T-helper 2 cell treated with Interferon-gamma antibody and Interleukin-4, amounts not matched to agents 5 μg/mL and 100 μg/mL, for 36 hours (primary cell): Measurements from ENCODE around the gene TMEM225B.
"Not testable (repeated sequence)": the region's sequence is repeated elsewhere in the genome, so short reads cannot be mapped to it uniquely, and the experiment has no call there.

Experiments
- DNase-seq: peaks from one replicate; pipeline ENCODE4 v3.0.0; 2021; ENCODE audit warnings: low spot score
- H3K27ac Mint-ChIP-seq: one replicate; pipeline ENCODE4 v1.8.0; 2021; ENCODE audit warnings: mild to moderate bottlenecking, mixed read lengths
- H3K27me3 Mint-ChIP-seq: one replicate; pipeline ENCODE4 v1.8.0; 2021; ENCODE audit warnings: low read depth, mixed read lengths
- H3K36me3 Mint-ChIP-seq: one replicate; pipeline ENCODE4 v1.8.0; 2021; ENCODE audit warnings: low read depth, mixed read lengths
- H3K4me1 Mint-ChIP-seq: one replicate; pipeline ENCODE4 v1.8.0; 2021; ENCODE audit warnings: low read depth, mixed read lengths
- H3K4me3 Mint-ChIP-seq: one replicate; pipeline ENCODE4 v1.8.0; 2022; ENCODE audit warnings: mild to moderate bottlenecking, moderate library complexity, mixed read lengths
- H3K9me3 Mint-ChIP-seq: one replicate; pipeline ENCODE4 v1.8.0; 2021; ENCODE audit warnings: mixed read lengths

TMEM225B gene

DNA sequence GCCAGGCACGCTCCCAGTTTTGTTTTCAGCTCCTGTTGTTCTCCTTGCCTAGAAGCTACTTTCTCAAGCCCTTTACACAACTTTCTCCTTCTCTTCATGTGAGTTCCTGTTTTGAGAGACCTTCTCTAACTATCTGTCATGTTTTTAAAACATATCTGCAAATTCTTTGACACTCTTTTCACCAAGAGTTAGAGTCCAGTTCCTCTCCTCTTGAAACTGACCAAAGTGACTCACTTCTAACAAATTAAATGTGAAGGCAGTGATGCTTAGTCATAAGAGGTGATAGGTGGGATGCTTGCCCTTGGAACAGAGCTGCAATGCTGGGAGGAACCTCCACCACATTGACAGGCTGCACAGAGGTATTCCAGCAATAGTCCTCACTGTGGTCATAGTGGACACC, 44.0 kb downstream of the TMEM225B start:
- no peak overlapping the region for H3K4me3 Mint-ChIP-seq
- peaks cover 2% of the 10 kb centered on the region for H3K4me1 Mint-ChIP-seq
- peaks cover 53% of the 10 kb centered on the region for H3K36me3 Mint-ChIP-seq
- H3K27ac Mint-ChIP-seq = no peak overlapping the region
- peaks cover 7% of the 10 kb centered on the region for H3K9me3 Mint-ChIP-seq
- DNase-seq = no peak
- no peaks in the 10 kb centered on the region for H3K27me3 Mint-ChIP-seq

DNA sequence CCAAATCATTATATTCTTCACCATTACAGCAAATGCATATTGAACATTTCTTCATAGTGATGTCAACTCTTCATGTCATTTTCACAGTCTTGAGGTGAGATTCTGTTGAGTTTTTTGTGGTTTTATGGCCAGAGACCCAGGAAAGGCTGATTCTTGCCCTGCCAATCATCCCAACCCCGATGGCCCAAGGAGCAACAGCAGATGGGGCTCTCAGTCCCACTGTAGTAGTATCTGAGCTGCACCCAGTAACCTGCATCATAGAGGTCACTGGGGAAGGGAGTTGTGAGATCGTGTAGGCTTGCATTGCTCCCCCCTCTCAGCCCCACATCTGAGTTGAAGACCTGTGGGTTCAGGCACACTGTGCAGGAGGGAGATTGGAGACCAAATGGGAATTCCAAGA, 45.4 kb downstream of the TMEM225B start:
- peaks cover 7% of the 10 kb centered on the region for H3K9me3 Mint-ChIP-seq
- H3K27me3 Mint-ChIP-seq = no peaks in the 10 kb centered on the region
- H3K27ac Mint-ChIP-seq = no peak overlapping the region
- DNase-seq = no peak
- H3K4me1 Mint-ChIP-seq = no peaks in the 10 kb centered on the region
- peaks cover 58% of the 10 kb centered on the region for H3K36me3 Mint-ChIP-seq
- H3K4me3 Mint-ChIP-seq = no peak overlapping the region

DNA sequence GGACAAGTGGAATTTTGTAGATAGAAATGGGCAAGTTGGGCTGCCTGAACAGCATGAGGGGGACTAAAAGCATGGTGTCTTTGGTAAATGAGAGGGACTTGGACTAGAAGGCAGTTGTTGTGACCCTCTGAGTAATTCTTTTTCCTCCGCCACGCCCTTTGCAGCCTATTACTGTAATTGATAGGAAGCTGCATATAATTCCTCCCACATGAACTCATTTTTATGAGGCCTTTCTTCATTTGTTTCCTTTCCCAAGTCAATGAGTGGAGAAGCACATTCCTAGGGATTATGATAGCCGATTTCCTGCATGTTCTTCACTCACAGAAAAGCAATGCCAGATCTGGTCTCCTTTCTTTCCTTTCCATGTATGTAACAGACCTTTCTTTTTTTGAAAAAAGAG, 46.4 kb downstream of the TMEM225B start:
- Mint-ChIP-seq H3K27me3 (no peaks in the 10 kb centered on the region), H3K4me3 (no peak overlapping the region), H3K9me3 (peaks cover 7% of the 10 kb centered on the region), H3K27ac (no peak overlapping the region), H3K4me1 (no peaks in the 10 kb centered on the region), H3K36me3 (peaks cover 54% of the 10 kb centered on the region)
- no peak for DNase-seq

DNA sequence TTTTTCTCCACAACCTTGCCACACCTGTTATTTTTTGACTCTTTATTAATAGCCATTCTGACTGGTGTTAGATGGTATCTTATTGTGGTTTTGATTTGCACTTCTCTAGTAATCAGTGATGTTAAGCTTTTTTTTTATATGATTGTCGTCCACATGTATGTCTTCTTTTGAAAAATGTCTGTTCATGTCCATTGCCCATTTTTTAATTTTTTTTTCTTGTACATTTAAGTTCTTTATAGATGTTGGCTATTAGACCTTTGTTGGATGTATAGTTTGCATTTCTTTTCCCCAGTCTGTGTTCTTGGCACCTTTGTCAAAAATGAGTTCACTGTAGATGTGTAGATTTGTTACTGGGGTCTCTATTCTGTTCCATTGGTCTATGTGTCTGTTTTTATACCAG, 47.5 kb downstream of the TMEM225B start:
- H3K4me1 Mint-ChIP-seq = no peaks in the 10 kb centered on the region

DNA sequence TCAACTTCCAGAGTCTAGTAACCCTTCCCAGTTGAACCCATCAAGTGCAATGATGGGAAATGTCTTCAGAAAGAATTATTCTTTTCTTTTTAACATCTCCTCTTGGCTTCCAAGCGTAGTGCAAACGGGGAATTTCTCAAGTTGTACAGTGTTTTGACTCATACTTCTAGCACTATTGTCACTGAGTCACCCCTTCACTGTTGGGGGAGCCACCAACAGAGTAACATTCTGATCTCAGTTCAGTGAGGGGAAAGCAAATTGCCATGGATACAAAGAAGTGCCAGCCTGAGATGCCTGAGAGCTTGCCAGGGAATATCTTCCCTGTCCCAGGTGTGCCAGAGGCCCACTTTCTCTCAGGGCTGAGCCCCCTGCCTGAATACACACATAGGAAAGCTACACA, 50.8 kb downstream of the TMEM225B start:
- H3K27ac Mint-ChIP-seq = no peak overlapping the region

More for the DNA sequence above, 47.5 kb downstream of the TMEM225B start:
- no peak overlapping the region for H3K4me3 Mint-ChIP-seq
- no peaks in the 10 kb centered on the region for H3K27me3 Mint-ChIP-seq
- DNase-seq = no peak
- H3K9me3 Mint-ChIP-seq = peaks cover 7% of the 10 kb centered on the region
- H3K27ac Mint-ChIP-seq = no peak overlapping the region
- peaks cover 53% of the 10 kb centered on the region for H3K36me3 Mint-ChIP-seq

DNA sequence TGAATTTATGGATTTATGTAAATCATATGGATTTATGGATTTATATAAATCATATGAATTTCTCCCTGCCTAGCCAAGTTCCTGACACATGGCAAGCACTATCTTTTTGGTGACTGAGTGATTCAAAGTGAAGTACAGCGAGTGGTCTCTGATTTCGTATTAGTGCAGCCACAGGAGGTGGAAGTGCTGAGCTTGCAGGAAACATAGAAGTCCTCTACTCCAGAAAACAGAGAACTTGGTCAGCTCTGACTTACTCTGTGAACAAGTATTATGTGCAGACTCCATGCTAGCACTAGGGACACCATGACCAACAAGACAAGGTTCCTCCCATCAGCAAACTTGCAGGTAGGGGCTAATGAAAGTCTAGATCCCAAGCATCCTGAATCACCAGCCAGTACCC, 53.2 kb downstream of the TMEM225B start:
- DNase-seq = no peak
- H3K4me1 Mint-ChIP-seq = peaks cover 10% of the 10 kb centered on the region
- H3K4me3 Mint-ChIP-seq = no peak overlapping the region
- peaks cover 47% of the 10 kb centered on the region for H3K36me3 Mint-ChIP-seq
- no peak overlapping the region for H3K27ac Mint-ChIP-seq
- no peaks in the 10 kb centered on the region for H3K27me3 Mint-ChIP-seq
- peaks cover 4% of the 10 kb centered on the region for H3K9me3 Mint-ChIP-seq

More for the DNA sequence above, 50.8 kb downstream of the TMEM225B start:
- Mint-ChIP-seq H3K4me1 (peaks cover 8% of the 10 kb centered on the region), H3K4me3 (no peak overlapping the region), H3K36me3 (peaks cover 50% of the 10 kb centered on the region), H3K27me3 (no peaks in the 10 kb centered on the region), H3K9me3 (peaks cover 7% of the 10 kb centered on the region)
- DNase-seq = no peak

DNA sequence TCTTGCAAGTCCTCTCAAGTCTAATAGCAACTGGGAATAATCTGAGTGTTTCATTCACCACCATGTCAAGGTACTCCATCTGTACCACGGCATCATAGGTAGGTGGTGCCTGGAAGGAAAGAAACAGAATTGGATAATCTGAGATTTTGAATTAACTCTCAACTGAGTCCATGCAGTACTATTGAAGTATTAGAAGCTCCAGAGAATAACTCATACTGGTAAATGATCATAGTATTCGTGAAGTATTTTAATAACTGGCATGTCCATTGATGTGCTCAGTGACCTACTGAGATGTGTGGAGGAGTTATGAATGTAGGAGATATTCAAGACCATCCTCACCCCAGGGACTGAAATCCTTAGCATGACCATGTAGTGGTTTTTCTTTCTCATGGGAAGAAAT, 54.6 kb downstream of the TMEM225B start:
- Mint-ChIP-seq H3K27me3 (no peaks in the 10 kb centered on the region), H3K4me1 (peaks cover 14% of the 10 kb centered on the region), H3K36me3 (peaks cover 43% of the 10 kb centered on the region), H3K9me3 (peaks cover 11% of the 10 kb centered on the region), H3K4me3 (no peak overlapping the region), H3K27ac (no peak overlapping the region)
- DNase-seq = no peak

DNA sequence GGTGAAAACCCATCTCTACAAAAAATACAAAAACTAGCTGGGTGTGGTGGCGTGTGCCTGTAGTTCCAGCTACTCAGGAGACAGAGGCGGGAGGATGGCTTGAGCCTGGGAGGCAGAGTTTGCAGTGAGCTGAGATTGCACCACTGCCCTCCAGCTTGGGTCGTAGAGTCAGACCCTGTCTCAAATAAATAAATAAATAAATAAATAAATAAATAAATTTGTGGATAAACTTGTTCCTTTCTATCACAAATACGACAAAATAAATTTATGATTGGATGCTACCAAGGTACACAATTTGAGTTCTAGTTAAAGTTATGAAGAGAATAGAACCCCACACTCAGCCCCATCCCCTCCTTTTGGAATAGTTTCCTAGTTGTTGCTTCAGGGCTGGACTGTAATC, 55.2 kb downstream of the TMEM225B start:
- not testable (repeated sequence) for DNase-seq, H3K27ac Mint-ChIP-seq, H3K4me3 Mint-ChIP-seq, H3K27me3 Mint-ChIP-seq
- Mint-ChIP-seq H3K9me3 (peaks cover 14% of the 10 kb centered on the region), H3K4me1 (peaks cover 14% of the 10 kb centered on the region), H3K36me3 (peaks cover 42% of the 10 kb centered on the region)

DNA sequence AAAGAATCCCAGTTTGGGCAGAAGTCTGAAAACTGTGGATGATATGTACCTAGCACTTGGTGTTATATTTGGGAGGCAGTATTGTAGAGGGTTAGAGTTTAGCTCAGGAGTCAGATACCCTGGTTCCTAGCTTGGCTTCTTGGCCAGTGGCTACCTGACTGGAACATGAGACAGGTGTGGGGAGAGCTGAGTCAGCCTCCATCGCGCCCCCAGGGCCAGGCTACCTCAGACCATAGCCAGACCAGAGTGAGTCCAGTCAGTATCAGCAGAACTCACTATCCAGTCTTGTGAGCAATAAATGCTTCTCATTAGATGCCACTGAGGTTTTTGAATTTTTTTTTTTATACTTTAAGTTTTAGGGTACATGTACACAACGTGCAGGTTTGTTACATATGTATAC, 55.7 kb downstream of the TMEM225B start:
- Mint-ChIP-seq H3K27me3 (no peaks in the 10 kb centered on the region), H3K4me1 (peaks cover 14% of the 10 kb centered on the region), H3K27ac (no peak overlapping the region), H3K4me3 (no peak overlapping the region), H3K36me3 (peaks cover 41% of the 10 kb centered on the region), H3K9me3 (peaks cover 14% of the 10 kb centered on the region)
- DNase-seq = no peak

DNA sequence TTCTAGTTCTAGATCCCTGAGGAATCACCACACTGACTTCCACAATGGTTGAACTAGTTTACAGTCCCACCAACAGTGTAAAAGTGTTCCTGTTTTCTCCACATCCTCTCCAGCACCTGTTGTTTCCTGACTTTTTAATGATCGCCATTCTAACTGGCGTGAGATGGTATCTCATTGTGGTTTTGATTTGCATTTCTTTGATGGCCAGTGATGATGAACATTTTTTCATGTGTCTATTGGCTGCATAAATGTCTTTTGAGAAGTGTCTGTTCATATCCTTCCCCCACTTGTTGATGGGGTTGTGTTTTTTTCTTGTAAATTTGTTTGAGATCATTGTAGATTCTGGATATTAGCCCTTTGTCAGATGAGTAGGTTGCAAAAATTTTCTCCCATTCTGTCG, 56.6 kb downstream of the TMEM225B start:
- H3K27ac Mint-ChIP-seq = not testable (repeated sequence)

DNA sequence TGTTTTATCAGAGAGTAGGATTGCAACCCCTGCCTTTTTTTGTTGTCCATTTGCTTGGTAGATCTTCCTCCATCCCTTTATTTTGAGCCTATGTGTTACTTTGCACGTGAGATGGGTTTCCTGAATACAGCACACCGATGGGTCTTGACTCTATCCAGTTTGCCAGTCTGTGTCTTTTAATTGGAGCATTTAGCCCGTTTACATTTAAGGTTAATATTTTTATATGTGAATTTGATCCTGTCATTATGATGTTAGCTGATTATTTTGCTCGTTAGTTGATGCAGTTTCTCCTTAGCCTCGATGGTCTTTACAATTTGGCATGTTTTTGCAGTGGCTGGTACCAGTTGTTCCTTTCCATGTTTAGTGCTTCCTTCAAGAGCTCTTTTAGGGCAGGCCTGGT, 59.8 kb downstream of the TMEM225B start:
- Mint-ChIP-seq H3K9me3 (peaks cover 14% of the 10 kb centered on the region), H3K36me3 (peaks cover 41% of the 10 kb centered on the region)
- H3K4me3 Mint-ChIP-seq, H3K27me3 Mint-ChIP-seq, DNase-seq, H3K27ac Mint-ChIP-seq, H3K4me1 Mint-ChIP-seq: not testable (repeated sequence)

More for the DNA sequence above, 56.6 kb downstream of the TMEM225B start:
- peaks cover 14% of the 10 kb centered on the region for H3K9me3 Mint-ChIP-seq
- DNase-seq, H3K4me3 Mint-ChIP-seq, H3K27me3 Mint-ChIP-seq: not testable (repeated sequence)
- peaks cover 14% of the 10 kb centered on the region for H3K4me1 Mint-ChIP-seq
- peaks cover 41% of the 10 kb centered on the region for H3K36me3 Mint-ChIP-seq
